TTC549 (cell line): ENCODE results near the gene ALOX12.

Experiments used
- FAIRE-seq: peaks from 2 replicates; lab custom pipeline; 2012; peaks lifted over from hg19 to GRCh38; lab: Jason Lieb, UNC

Gene ALOX12

GRCh38 chr17:7002288-7003047 lies 6.6 kb downstream of the ALOX12 start:
- FAIRE-seq, result no peak

GRCh38 chr17:7003745-7004144 lies 7.9 kb downstream of the ALOX12 start:
- no peak for FAIRE-seq

- FAIRE-seq, result peak; percentile 77
Measured at GRCh38 chr17:7004398-7005253, 8.8 kb downstream of the ALOX12 start.

- no peak for FAIRE-seq
Measured at GRCh38 chr17:7005716-7006115, 9.9 kb downstream of the ALOX12 start.

- FAIRE-seq, result no peak
Measured at GRCh38 chr17:7007143-7007542, 11.3 kb downstream of the ALOX12 start.

- no peak for FAIRE-seq
Measured at GRCh38 chr17:7010523-7010922, 14.7 kb downstream of the ALOX12 start.

- FAIRE-seq, result no peak
Measured at GRCh38 chr17:7011415-7011814, 15.6 kb downstream of the ALOX12 start.

GRCh38 chr17:7011942-7012254 lies 16.0 kb downstream of the ALOX12 start:
- FAIRE-seq, result no peak

GRCh38 chr17:7014261-7014994 lies 18.6 kb downstream of the ALOX12 start:
- FAIRE-seq, result no peak

GRCh38 chr17:7014995-7015958 lies 19.4 kb downstream of the ALOX12 start:
- FAIRE-seq, result no peak

GRCh38 chr17:7016418-7016817 lies 20.6 kb downstream of the ALOX12 start:
- FAIRE-seq, result no peak

- FAIRE-seq, result no peak
Measured at GRCh38 chr17:7016886-7017826, 21.3 kb downstream of the ALOX12 start.

- FAIRE-seq, result no peak
Measured at GRCh38 chr17:7017827-7018200, 22.0 kb downstream of the ALOX12 start.

GRCh38 chr17:7018331-7018964 lies 22.6 kb downstream of the ALOX12 start:
- no peak for FAIRE-seq

- FAIRE-seq, result no peak
Measured at GRCh38 chr17:7019367-7019766, 23.5 kb downstream of the ALOX12 start.

GRCh38 chr17:7019839-7020519 lies 24.1 kb downstream of the ALOX12 start:
- FAIRE-seq, result no peak

- FAIRE-seq, result no peak
Measured at GRCh38 chr17:7020894-7021664, 25.2 kb downstream of the ALOX12 start.

GRCh38 chr17:7021993-7022778 lies 26.3 kb downstream of the ALOX12 start:
- no peak for FAIRE-seq
